PFSK-1 (cell line): ENCODE measurements around the gene RTEL1.
A peak's percentile ranks its signal among the peaks of the same experiment; 100 is the strongest.

ENCODE experiments used
- FOXP2 ChIP-seq: optimal IDR thresholded peaks from 2 replicates; pipeline ENCODE3; 2011; ENCODE audit warnings: borderline replicate concordance, control low read depth, inconsistent platforms; ENCODE audit not compliant: insufficient read depth; ENCODE audit errors: extremely low read length, extremely low read depth
- POLR2AphosphoS5 ChIP-seq: IDR thresholded peaks from 2 replicates; pipeline ENCODE4 v1.6.1; 2012; ENCODE audit warnings: low read depth, mild to moderate bottlenecking, control low read depth, low read length, moderate library complexity
- REST ChIP-seq, 2 experiments: IDR thresholded peaks; 2 replicates each; pipeline versions ENCODE4 v1.6.1 to v1.8.0; 2011 to 2012; ENCODE audit warnings: low read depth in 2 of 2, low read length in 2 of 2, control low read depth in 1 of 2, inconsistent platforms in 1 of 2, mild to moderate bottlenecking in 1 of 2, moderate library complexity in 1 of 2; ENCODE audit not compliant: insufficient read depth in 1 of 2
- SIN3A ChIP-seq: IDR thresholded peaks from 2 replicates; pipeline ENCODE4 v1.6.1; 2012; ENCODE audit warnings: mild to moderate bottlenecking, low read length, moderate library complexity, borderline replicate concordance; ENCODE audit not compliant: insufficient read depth
- TAF1 ChIP-seq: IDR thresholded peaks from 2 replicates; pipeline ENCODE4 v1.6.1; 2012; ENCODE audit warnings: low read length, control low read depth, borderline replicate concordance; ENCODE audit not compliant: insufficient read depth

The RTEL1 gene

GRCh38 chr20:63696628-63697356 is 38.7 kb downstream of the RTEL1 start, which contains the start of gene TNFRSF6B:
TSS of gene TNFRSF6B (plus strand) at chr20:63696652. CDS start at chr20:63696768, 116 bp downstream.
- no peak for TF ChIP-seq TAF1
- no peak; the same call in 1 of the 2 replicates for TF ChIP-seq POLR2AphosphoS5
- TF ChIP-seq FOXP2: no peak
- no peak for TF ChIP-seq REST (IDR thresholded peaks at IDR 0.05; ENCODE audit: insufficient read depth in 1 of 2, low read depth in 2 of 2, low read length in 2 of 2)
- no peak for TF ChIP-seq SIN3A

- peak; percentile 44; the same call in 1 of the 2 replicates for TF ChIP-seq POLR2AphosphoS5
- TF ChIP-seq REST (IDR thresholded peaks at IDR 0.05; ENCODE audit: insufficient read depth in 1 of 2, low read depth in 2 of 2, low read length in 2 of 2): no peak
Measured at GRCh38 chr20:63697357-63697867, 39.3 kb downstream of the RTEL1 start.

GRCh38 chr20:63697868-63698545 is 39.9 kb downstream of the RTEL1 start:
- TF ChIP-seq SIN3A (no peak), REST (IDR thresholded peaks at IDR 0.05; ENCODE audit: insufficient read depth in 1 of 2, low read depth in 2 of 2, low read length in 2 of 2) (no peak), FOXP2 (no peak), POLR2AphosphoS5 (no peak), TAF1 (no peak)

GRCh38 chr20:63698739-63699465 is 40.8 kb downstream of the RTEL1 start:
- TF ChIP-seq POLR2AphosphoS5 (peak; percentile 49), SIN3A (no peak)

- TF ChIP-seq TAF1 (no peak), POLR2AphosphoS5 (no peak), FOXP2 (no peak), REST (IDR thresholded peaks at IDR 0.05; ENCODE audit: insufficient read depth in 1 of 2, low read depth in 2 of 2, low read length in 2 of 2) (no peak), SIN3A (no peak)
Measured at GRCh38 chr20:63699466-63700198, 41.5 kb downstream of the RTEL1 start.
